ENCODE measurements around the gene WRAP73. TPM values are rescaled to one million over a fixed set of nuclear protein-coding genes. Genes with fewer than 3 reads are reported as not detected.

Gene WRAP73
- total and polyA plus RNA-seq, 2 experiments from 2014 or later: 14.7 to 28.8 TPM

- H3K4me1 ChIP-seq (ENCODE audit: insufficient read depth): no peaks in the 10 kb centered on the region
- H2AFZ ChIP-seq: no peak overlapping the region
- no peaks in the 10 kb centered on the region for H4K20me1 ChIP-seq (ENCODE audit: insufficient read depth, poor library complexity, severe bottlenecking)
- no peaks in the 10 kb centered on the region for H3K79me2 ChIP-seq
- DNase-seq (ENCODE audit: low spot score): no peak
- H3K9me3 ChIP-seq (ENCODE audit: low read depth): no peaks in the 10 kb centered on the region
- TF ChIP-seq EZH2 (IDR thresholded peaks at IDR 0.05; ENCODE audit: borderline replicate concordance): no peak
- no peak for TF ChIP-seq EZH2phosphoT487 (IDR thresholded peaks at IDR 0.05; ENCODE audit: low read depth, severe bottlenecking, unreplicated experiment)
- TF ChIP-seq CTCF (IDR thresholded peaks at IDR 0.05; ENCODE audit: poor library complexity): no peak
- H3K4me2 ChIP-seq: no peak overlapping the region
- no peak overlapping the region for H3K4me3 ChIP-seq
- no peaks in the 10 kb centered on the region for H3K27me3 ChIP-seq
- no peaks in the 10 kb centered on the region for H3K9me2 ChIP-seq (replicated peaks; ENCODE audit: insufficient read depth)
- no peaks in the 10 kb centered on the region for H3K36me3 ChIP-seq (replicated peaks; ENCODE audit: insufficient read depth, low read depth)
- 95% methylated on average over 11 of the region's 11 CpGs for WGBS (ENCODE audit: low lambda C conversion rate, missing lambda C conversion rate)
- H3K27ac ChIP-seq: no peak overlapping the region
Measured at GRCh38 chr1:3636531-3636930, 13.4 kb downstream of the WRAP73 start.

- Histone ChIP-seq H3K79me2 (no peaks in the 10 kb centered on the region), H3K27ac (no peak overlapping the region), H3K4me1 (ENCODE audit: insufficient read depth) (no peaks in the 10 kb centered on the region), H3K4me2 (no peak overlapping the region), H4K20me1 (ENCODE audit: insufficient read depth, poor library complexity, severe bottlenecking) (no peaks in the 10 kb centered on the region), H3K9me2 (replicated peaks; ENCODE audit: insufficient read depth) (no peaks in the 10 kb centered on the region), H3K4me3 (no peak overlapping the region), H3K27me3 (no peaks in the 10 kb centered on the region), H3K36me3 (replicated peaks; ENCODE audit: insufficient read depth, low read depth) (no peaks in the 10 kb centered on the region), H2AFZ (no peak overlapping the region), H3K9me3 (ENCODE audit: low read depth) (no peaks in the 10 kb centered on the region)
- 99% methylated on average over 9 of the region's 14 CpGs for WGBS (ENCODE audit: low lambda C conversion rate, missing lambda C conversion rate)
- no peak for DNase-seq (ENCODE audit: low spot score)
- TF ChIP-seq CTCF (IDR thresholded peaks at IDR 0.05; ENCODE audit: poor library complexity) (no peak), EZH2 (IDR thresholded peaks at IDR 0.05; ENCODE audit: borderline replicate concordance) (no peak)
Measured at GRCh38 chr1:3636080-3636479, 13.8 kb downstream of the WRAP73 start.

- Histone ChIP-seq H3K27ac (no peak overlapping the region), H3K9me3 (ENCODE audit: low read depth) (no peaks in the 10 kb centered on the region), H3K79me2 (no peaks in the 10 kb centered on the region), H3K4me1 (ENCODE audit: insufficient read depth) (no peaks in the 10 kb centered on the region), H3K36me3 (replicated peaks; ENCODE audit: insufficient read depth, low read depth) (no peaks in the 10 kb centered on the region), H3K4me3 (no peak overlapping the region), H3K27me3 (no peaks in the 10 kb centered on the region), H3K4me2 (no peak overlapping the region), H2AFZ (no peak overlapping the region), H3K9me2 (replicated peaks; ENCODE audit: insufficient read depth) (no peaks in the 10 kb centered on the region), H4K20me1 (ENCODE audit: insufficient read depth, poor library complexity, severe bottlenecking) (no peaks in the 10 kb centered on the region)
- no peak for DNase-seq (ENCODE audit: low spot score)
- TF ChIP-seq CTCF (IDR thresholded peaks at IDR 0.05; ENCODE audit: poor library complexity) (no peak), EZH2 (IDR thresholded peaks at IDR 0.05; ENCODE audit: borderline replicate concordance) (no peak), EZH2phosphoT487 (IDR thresholded peaks at IDR 0.05; ENCODE audit: low read depth, severe bottlenecking, unreplicated experiment) (no peak)
- WGBS (ENCODE audit: low lambda C conversion rate, missing lambda C conversion rate): 96% methylated on average over 22 of the region's 22 CpGs
Measured at GRCh38 chr1:3634059-3634800, 15.7 kb downstream of the WRAP73 start.
